Gastroesophageal sphincter (tissue), 4 donors: ENCODE measurements around the gene CHMP6. TPM values are rescaled to one million over a fixed set of nuclear protein-coding genes. Genes with fewer than 3 reads are reported as not detected.

Experiments
- ATAC-seq: fragments of 150-250 bp; one replicate; pipeline ENCODE4 v1.9.1; 2016; ENCODE audit warnings: mild to moderate bottlenecking, moderate library complexity
- H3K27ac ChIP-seq, 4 donors: fragments of 200-600 bp; sonication (generic) in 3 of 4; 1 replicate in 3 of 4; 2 replicates in 1 of 4; pipeline ENCODE4 v1.5.1; 2016 to 2019
- H3K27me3 ChIP-seq: fragments of 200-600 bp; sonication (generic); one replicate; pipeline ENCODE4 v1.5.1; 2019
- H3K36me3 ChIP-seq, 2 donors: fragments of 200-600 bp; sonication (generic); one replicate each; pipeline ENCODE4 v1.5.1; 2019; ENCODE audit warnings: control low read depth in 1 of 2
- H3K4me1 ChIP-seq, 3 donors: fragments of 200-600 bp; sonication (generic); 1 replicate in 2 of 3; 2 replicates in 1 of 3; pipeline ENCODE4 v1.5.1; 2016 to 2019; ENCODE audit warnings: control low read depth in 2 of 3
- H3K4me3 ChIP-seq, 2 donors: fragments of 200-600 bp; sonication (generic); one replicate each; pipeline ENCODE4 v1.5.1; 2019; ENCODE audit warnings: mild to moderate bottlenecking in 1 of 2, moderate library complexity in 1 of 2
- H3K9me3 ChIP-seq, 3 donors: fragments of 200-600 bp; sonication (generic); one replicate each; pipeline ENCODE4 v1.5.1; 2017 to 2019; ENCODE audit warnings: control low read depth in 2 of 3
- CTCF ChIP-seq, 4 experiments: fragments of 200-600 bp in 2 of 4; fragments of 450-650 bp in 2 of 4; sonication (generic) in 1 of 4; IDR thresholded peaks; one replicate each; pipeline ENCODE4 v1.5.1; 2017 to 2019; ENCODE audit warnings: antibody characterized with exemption in 4 of 4, mild to moderate bottlenecking in 2 of 4, moderate library complexity in 2 of 4
- EP300 ChIP-seq: sonication (generic); formaldehyde crosslinking; IDR thresholded peaks from one replicate; pipeline ENCODE4 v1.6.1; 2017; ENCODE audit warnings: antibody characterized with exemption, mild to moderate bottlenecking
- POLR2A ChIP-seq, 2 donors: fragments of 450-650 bp; IDR thresholded peaks; one replicate each; pipeline ENCODE4 v1.6.1; 2017; ENCODE audit warnings: antibody characterized with exemption in 2 of 2, mild to moderate bottlenecking in 2 of 2, moderate library complexity in 1 of 2
- POLR2AphosphoS5 ChIP-seq: sonication (generic); formaldehyde crosslinking; IDR thresholded peaks from one replicate; pipeline ENCODE4 v1.6.1; 2017; ENCODE audit warnings: antibody characterized with exemption
- WGBS, 2 donors: methylation state at CpG; one replicate each; pipeline ENCODE4 v1.1.5; 2018; ENCODE audit warnings: low coverage in 1 of 2; 5-methylcytosine and 5-hydroxymethylcytosine counted together
- total RNA-seq, 4 donors: library from RNA; depleted of rRNA; stranded (reverse); fragments of >200 nt; gene quantifications; one replicate each; pipeline ENCODE4 v1.1.0, GENCODE V29; 2016

Gene CHMP6
- total RNA-seq, 4 donors from 2014 or later: 17.6 to 26.0 (median 19.0) TPM

- no peak for TF ChIP-seq CTCF (IDR thresholded peaks at IDR 0.05)
- peak; percentile 28 for TF ChIP-seq POLR2AphosphoS5
- Histone ChIP-seq H3K9me3 (no peaks in the 10 kb centered on the region), H3K27ac (peak overlapping the region; percentile 12 to 82 (median 76)), H3K4me3 (peak overlapping the region; percentile 1 to 42), H3K27me3 (no peaks in the 10 kb centered on the region), H3K36me3 (no peaks in the 10 kb centered on the region), H3K4me1 (peaks cover 0 to 53% (median 22%) of the 10 kb centered on the region in 3 donors)
- 3 to 17% methylated on average over 16 to 17 of the region's 29 CpGs for WGBS, 2 donors
- peak; percentile 59 for ATAC-seq
Observed at GRCh38 chr17:81018044-81018802, 26.6 kb downstream of the CHMP6 start.

GRCh38 chr17:81019563-81020442 lies 28.2 kb downstream of the CHMP6 start:
- WGBS, 2 donors: 87 to 93% methylated on average over 5 to 11 of the region's 24 CpGs
- Histone ChIP-seq H3K27me3 (no peaks in the 10 kb centered on the region), H3K9me3 (no peaks in the 10 kb centered on the region), H3K4me3 (no peak overlapping the region), H3K4me1 (peaks cover 0 to 69% (median 29%) of the 10 kb centered on the region in 3 donors), H3K36me3 (no peaks in the 10 kb centered on the region), H3K27ac (peak overlapping the region in 2 of 4 donors; percentile 81 to 83)
- no peak for TF ChIP-seq POLR2AphosphoS5
- TF ChIP-seq POLR2A (IDR thresholded peaks at IDR 0.05): no peak
- no peak for ATAC-seq

- Histone ChIP-seq H3K4me3 (no peak overlapping the region), H3K27ac (peak overlapping the region in 3 of 4 donors; percentile 80 to 83 (median 81)), H3K36me3 (no peaks in the 10 kb centered on the region), H3K9me3 (no peaks in the 10 kb centered on the region), H3K4me1 (peaks cover 0 to 75% (median 29%) of the 10 kb centered on the region in 3 donors), H3K27me3 (no peaks in the 10 kb centered on the region)
- no peak for TF ChIP-seq POLR2AphosphoS5
- TF ChIP-seq EP300: no peak
- TF ChIP-seq POLR2A (IDR thresholded peaks at IDR 0.05): no peak
- TF ChIP-seq CTCF (IDR thresholded peaks at IDR 0.05): no peak
- 73 to 100% methylated on average over 1 to 2 of the region's 11 CpGs for WGBS, 2 donors
- no peak for ATAC-seq
Observed at GRCh38 chr17:81020443-81020766, 28.8 kb downstream of the CHMP6 start.

- Histone ChIP-seq H3K4me3 (peak overlapping the region in 1 of 2 donors; percentile 8), H3K27ac (peak overlapping the region in 3 of 4 donors; percentile 80 to 83 (median 81)), H3K9me3 (no peaks in the 10 kb centered on the region), H3K4me1 (peaks cover 0 to 77% (median 30%) of the 10 kb centered on the region in 3 donors), H3K36me3 (no peaks in the 10 kb centered on the region), H3K27me3 (peaks cover 3% of the 10 kb centered on the region)
- peak; percentile 25 for ATAC-seq
- WGBS, 2 donors: 14 to 27% methylated on average over 3 to 4 of the region's 24 CpGs
- peak; percentile 58 for TF ChIP-seq POLR2AphosphoS5
- TF ChIP-seq EP300: no peak
- TF ChIP-seq CTCF (IDR thresholded peaks at IDR 0.05): no peak
Observed at GRCh38 chr17:81020767-81021497, 29.3 kb downstream of the CHMP6 start.
